Loucy (cell line): ENCODE measurements around the gene RAB40B.

Experiments used
- EZH2phosphoT487 ChIP-seq: fragments of 200-600 bp; IDR thresholded peaks from 2 replicates; pipeline ENCODE4 v1.6.1; 2018; ENCODE audit warnings: antibody characterized with exemption, mild to moderate bottlenecking, moderate library complexity, borderline replicate concordance
- TF ChIP-seq, protein P1 (sequence below): fragments of 200-600 bp; sonication (generic); conservative IDR thresholded peaks from 2 replicates; pipeline ENCODE4 v1.5.1; 2014; ENCODE audit warnings: mild to moderate bottlenecking, antibody characterized with exemption, low read length

DNA sequence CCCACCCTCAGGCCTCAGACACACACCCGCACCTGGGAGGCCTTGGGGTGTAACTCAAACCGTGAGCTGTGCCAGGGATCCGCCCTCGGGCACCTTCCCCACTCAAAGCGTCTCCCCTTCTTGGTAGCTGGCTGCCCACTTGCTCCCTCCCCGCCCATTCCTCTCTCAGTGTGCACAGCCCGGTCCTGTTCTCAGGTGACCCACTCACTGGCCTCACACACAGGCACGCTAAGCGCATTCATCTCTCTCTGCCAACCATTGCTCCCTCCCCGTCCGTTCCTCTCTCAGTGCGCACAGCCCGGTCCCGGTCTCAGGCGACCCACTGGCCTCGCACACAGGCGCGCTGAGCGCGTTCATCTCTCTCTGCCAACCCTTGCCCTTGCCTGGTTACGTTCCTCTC, 71.1 kb downstream of the RAB40B start:
- TF ChIP-seq, protein P1, sequence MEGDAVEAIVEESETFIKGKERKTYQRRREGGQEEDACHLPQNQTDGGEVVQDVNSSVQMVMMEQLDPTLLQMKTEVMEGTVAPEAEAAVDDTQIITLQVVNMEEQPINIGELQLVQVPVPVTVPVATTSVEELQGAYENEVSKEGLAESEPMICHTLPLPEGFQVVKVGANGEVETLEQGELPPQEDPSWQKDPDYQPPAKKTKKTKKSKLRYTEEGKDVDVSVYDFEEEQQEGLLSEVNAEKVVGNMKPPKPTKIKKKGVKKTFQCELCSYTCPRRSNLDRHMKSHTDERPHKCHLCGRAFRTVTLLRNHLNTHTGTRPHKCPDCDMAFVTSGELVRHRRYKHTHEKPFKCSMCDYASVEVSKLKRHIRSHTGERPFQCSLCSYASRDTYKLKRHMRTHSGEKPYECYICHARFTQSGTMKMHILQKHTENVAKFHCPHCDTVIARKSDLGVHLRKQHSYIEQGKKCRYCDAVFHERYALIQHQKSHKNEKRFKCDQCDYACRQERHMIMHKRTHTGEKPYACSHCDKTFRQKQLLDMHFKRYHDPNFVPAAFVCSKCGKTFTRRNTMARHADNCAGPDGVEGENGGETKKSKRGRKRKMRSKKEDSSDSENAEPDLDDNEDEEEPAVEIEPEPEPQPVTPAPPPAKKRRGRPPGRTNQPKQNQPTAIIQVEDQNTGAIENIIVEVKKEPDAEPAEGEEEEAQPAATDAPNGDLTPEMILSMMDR = no peak
- no peak for TF ChIP-seq EZH2phosphoT487
